Prostate gland (tissue), 2 donors: ENCODE results near the gene SERPINE2. TPM values are rescaled to one million over a fixed set of nuclear protein-coding genes. Genes with fewer than 3 reads are reported as not detected.

ENCODE experiments used
- DNase-seq: peaks from one replicate; pipeline ENCODE4 v3.0.0-alpha.2; 2019; ENCODE audit warnings: low spot score
- H3K27ac ChIP-seq, 2 donors: fragments of 200-600 bp; sonication (generic); 2 replicates each; pipeline ENCODE4 v1.5.1; 2017 to 2019
- H3K27me3 ChIP-seq: fragments of 200-600 bp; sonication (generic); replicated peaks from 2 replicates; pipeline ENCODE4 v1.5.1; 2019; ENCODE audit not compliant: insufficient read depth
- H3K36me3 ChIP-seq, 2 donors: fragments of 200-600 bp; sonication (generic); 1 replicate in 1 of 2; 2 replicates in 1 of 2; pipeline versions ENCODE4 v1.5.1 to v1.8.1; 2017 to 2019
- H3K4me1 ChIP-seq: fragments of 200-600 bp; sonication (generic); replicated peaks from 2 replicates; pipeline ENCODE4 v1.5.1; 2019
- H3K4me3 ChIP-seq, 2 donors: fragments of 200-600 bp; sonication (generic); 2 replicates each; pipeline ENCODE4 v1.5.1; 2017 to 2019
- H3K9me3 ChIP-seq: fragments of 200-600 bp; sonication (generic); 2 replicates; pipeline ENCODE4 v1.5.1; 2017
- CTCF ChIP-seq, 4 experiments: fragments of 200-600 bp in 2 of 4; fragments of 450-650 bp in 2 of 4; sonication (generic) in 2 of 4; IDR thresholded peaks; 1 replicate in 3 of 4; 2 replicates in 1 of 4; pipeline ENCODE4 v1.5.1; 2016 to 2019; ENCODE audit warnings: antibody characterized with exemption in 4 of 4, mild to moderate bottlenecking in 2 of 4, moderate library complexity in 2 of 4
- POLR2A ChIP-seq: fragments of 450-650 bp; IDR thresholded peaks from one replicate; pipeline ENCODE4 v1.6.1; 2016; ENCODE audit warnings: antibody characterized with exemption, mild to moderate bottlenecking
- POLR2AphosphoS5 ChIP-seq: sonication (generic); formaldehyde crosslinking; IDR thresholded peaks from one replicate; pipeline ENCODE4 v1.6.1; 2017; ENCODE audit warnings: antibody characterized with exemption
- WGBS: methylation state at CpG from one replicate; pipeline ENCODE4 v1.1.5; 2018; 5-methylcytosine and 5-hydroxymethylcytosine counted together
- intact Hi-C: fragments of 100-400 bp; cut with DNase I; formaldehyde crosslinking; loops from one replicate; pipeline ENCODE4 v1.14.2; 2022
- total RNA-seq, 2 donors: library from RNA; depleted of rRNA; stranded (reverse); fragments of >200 nt; gene quantifications; one replicate each; pipeline ENCODE4 v1.1.0, GENCODE V29; 2016

The SERPINE2 gene
- total RNA-seq, 2 donors from 2014 or later = 2.4 to 158 TPM

GRCh38 chr2:224060783-224061482, 21.8 kb upstream of the SERPINE2 start:
- no peak overlapping the region for H3K4me3 ChIP-seq
- H3K9me3 ChIP-seq = no peaks in the 10 kb centered on the region
- no peaks in the 10 kb centered on the region for H3K27me3 ChIP-seq
- intact Hi-C loops = no loop called here
- no peak overlapping the region for H3K27ac ChIP-seq
- no peaks in the 10 kb centered on the region for H3K4me1 ChIP-seq
- WGBS = 87% methylated on average over 2 of the region's 2 CpGs
- no peak for DNase-seq
- TF ChIP-seq POLR2A = no peak
- no peaks in the 10 kb centered on the region for H3K36me3 ChIP-seq

- WGBS = 70% methylated on average over 1 of the region's 1 CpG
- Histone ChIP-seq H3K9me3 (no peaks in the 10 kb centered on the region), H3K4me1 (no peaks in the 10 kb centered on the region), H3K4me3 (no peak overlapping the region), H3K36me3 (no peaks in the 10 kb centered on the region), H3K27me3 (no peaks in the 10 kb centered on the region), H3K27ac (no peak overlapping the region)
- TF ChIP-seq POLR2A = no peak
- TF ChIP-seq POLR2AphosphoS5 = no peak
- no peak for TF ChIP-seq CTCF (IDR thresholded peaks at IDR 0.05)
- intact Hi-C loops = no loop called here
- DNase-seq = no peak
Observed at GRCh38 chr2:224059178-224059577, 20.1 kb upstream of the SERPINE2 start.

- Histone ChIP-seq H3K9me3 (no peaks in the 10 kb centered on the region), H3K27me3 (no peaks in the 10 kb centered on the region), H3K4me3 (no peak overlapping the region), H3K36me3 (no peaks in the 10 kb centered on the region), H3K27ac (no peak overlapping the region), H3K4me1 (no peaks in the 10 kb centered on the region)
- 75% methylated on average over 2 of the region's 2 CpGs for WGBS
- intact Hi-C loops = no loop called here
- no peak for DNase-seq
- TF ChIP-seq CTCF (IDR thresholded peaks at IDR 0.05) (no peak), POLR2AphosphoS5 (no peak), POLR2A (no peak)
Observed at GRCh38 chr2:224058048-224058775, 19.1 kb upstream of the SERPINE2 start.

- no peaks in the 10 kb centered on the region for H3K9me3 ChIP-seq
- H3K36me3 ChIP-seq = no peaks in the 10 kb centered on the region
- intact Hi-C loops = no loop called here
- TF ChIP-seq POLR2A (no peak), CTCF (IDR thresholded peaks at IDR 0.05) (no peak)
- H3K27me3 ChIP-seq = no peaks in the 10 kb centered on the region
- WGBS = 100% methylated on average over 1 of the region's 1 CpG
- H3K27ac ChIP-seq = no peak overlapping the region
- no peak for DNase-seq
- H3K4me1 ChIP-seq = no peaks in the 10 kb centered on the region
- H3K4me3 ChIP-seq = no peak overlapping the region
Observed at GRCh38 chr2:224056889-224057288, 17.8 kb upstream of the SERPINE2 start.

- no peaks in the 10 kb centered on the region for H3K4me1 ChIP-seq
- intact Hi-C loops = no loop called here
- no peak for DNase-seq
- H3K27me3 ChIP-seq = no peaks in the 10 kb centered on the region
- 92% methylated on average over 3 of the region's 3 CpGs for WGBS
- H3K27ac ChIP-seq = no peak overlapping the region
- H3K4me3 ChIP-seq = no peak overlapping the region
- no peaks in the 10 kb centered on the region for H3K9me3 ChIP-seq
- no peaks in the 10 kb centered on the region for H3K36me3 ChIP-seq
- TF ChIP-seq POLR2AphosphoS5 (no peak), CTCF (IDR thresholded peaks at IDR 0.05) (no peak)
Observed at GRCh38 chr2:224055101-224055500, 16.0 kb upstream of the SERPINE2 start.
